Muscle layer of colon (tissue), 2 donors: Measurements from ENCODE around the gene POLR1B.
A peak's percentile ranks its signal among the peaks of the same experiment; 100 is the strongest.
"Not testable (repeated sequence)": the region's sequence is repeated elsewhere in the genome, so short reads cannot be mapped to it uniquely, and the experiment has no call there.

ENCODE experiments used
- H3K27ac ChIP-seq: one replicate; pipeline ENCODE4 v1.7.0; 2013; ENCODE audit warnings: low read depth, mild to moderate bottlenecking, low read length, moderate library complexity
- H3K27me3 ChIP-seq, 2 donors: one replicate each; pipeline ENCODE4 v1.7.0; 2013; ENCODE audit warnings: low read length in 2 of 2, mild to moderate bottlenecking in 2 of 2; ENCODE audit not compliant: insufficient read depth in 2 of 2, control insufficient read depth in 1 of 2
- H3K36me3 ChIP-seq: one replicate; pipeline ENCODE4 v1.7.0; 2013; ENCODE audit warnings: mild to moderate bottlenecking, low read length; ENCODE audit not compliant: insufficient read depth
- H3K4me1 ChIP-seq: one replicate; pipeline ENCODE4 v1.7.0; 2013; ENCODE audit warnings: mild to moderate bottlenecking, low read length; ENCODE audit not compliant: insufficient read depth
- H3K4me3 ChIP-seq, 2 donors: one replicate each; pipeline ENCODE4 v1.7.0; 2013; ENCODE audit warnings: low read length in 2 of 2, low read depth in 1 of 2, mild to moderate bottlenecking in 1 of 2, moderate library complexity in 1 of 2
- H3K9ac ChIP-seq: one replicate; pipeline ENCODE4 v1.7.0; 2013; ENCODE audit warnings: low read length
- H3K9me3 ChIP-seq: one replicate; pipeline ENCODE4 v1.7.0; 2013; ENCODE audit warnings: mild to moderate bottlenecking, low read length
- donor health status: abdominal sarcoma.
- donor health status: Adenocarcinoma of cecum.

POLR1B gene, protein sequence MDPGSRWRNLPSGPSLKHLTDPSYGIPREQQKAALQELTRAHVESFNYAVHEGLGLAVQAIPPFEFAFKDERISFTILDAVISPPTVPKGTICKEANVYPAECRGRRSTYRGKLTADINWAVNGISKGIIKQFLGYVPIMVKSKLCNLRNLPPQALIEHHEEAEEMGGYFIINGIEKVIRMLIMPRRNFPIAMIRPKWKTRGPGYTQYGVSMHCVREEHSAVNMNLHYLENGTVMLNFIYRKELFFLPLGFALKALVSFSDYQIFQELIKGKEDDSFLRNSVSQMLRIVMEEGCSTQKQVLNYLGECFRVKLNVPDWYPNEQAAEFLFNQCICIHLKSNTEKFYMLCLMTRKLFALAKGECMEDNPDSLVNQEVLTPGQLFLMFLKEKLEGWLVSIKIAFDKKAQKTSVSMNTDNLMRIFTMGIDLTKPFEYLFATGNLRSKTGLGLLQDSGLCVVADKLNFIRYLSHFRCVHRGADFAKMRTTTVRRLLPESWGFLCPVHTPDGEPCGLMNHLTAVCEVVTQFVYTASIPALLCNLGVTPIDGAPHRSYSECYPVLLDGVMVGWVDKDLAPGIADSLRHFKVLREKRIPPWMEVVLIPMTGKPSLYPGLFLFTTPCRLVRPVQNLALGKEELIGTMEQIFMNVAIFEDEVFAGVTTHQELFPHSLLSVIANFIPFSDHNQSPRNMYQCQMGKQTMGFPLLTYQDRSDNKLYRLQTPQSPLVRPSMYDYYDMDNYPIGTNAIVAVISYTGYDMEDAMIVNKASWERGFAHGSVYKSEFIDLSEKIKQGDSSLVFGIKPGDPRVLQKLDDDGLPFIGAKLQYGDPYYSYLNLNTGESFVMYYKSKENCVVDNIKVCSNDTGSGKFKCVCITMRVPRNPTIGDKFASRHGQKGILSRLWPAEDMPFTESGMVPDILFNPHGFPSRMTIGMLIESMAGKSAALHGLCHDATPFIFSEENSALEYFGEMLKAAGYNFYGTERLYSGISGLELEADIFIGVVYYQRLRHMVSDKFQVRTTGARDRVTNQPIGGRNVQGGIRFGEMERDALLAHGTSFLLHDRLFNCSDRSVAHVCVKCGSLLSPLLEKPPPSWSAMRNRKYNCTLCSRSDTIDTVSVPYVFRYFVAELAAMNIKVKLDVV

DNA sequence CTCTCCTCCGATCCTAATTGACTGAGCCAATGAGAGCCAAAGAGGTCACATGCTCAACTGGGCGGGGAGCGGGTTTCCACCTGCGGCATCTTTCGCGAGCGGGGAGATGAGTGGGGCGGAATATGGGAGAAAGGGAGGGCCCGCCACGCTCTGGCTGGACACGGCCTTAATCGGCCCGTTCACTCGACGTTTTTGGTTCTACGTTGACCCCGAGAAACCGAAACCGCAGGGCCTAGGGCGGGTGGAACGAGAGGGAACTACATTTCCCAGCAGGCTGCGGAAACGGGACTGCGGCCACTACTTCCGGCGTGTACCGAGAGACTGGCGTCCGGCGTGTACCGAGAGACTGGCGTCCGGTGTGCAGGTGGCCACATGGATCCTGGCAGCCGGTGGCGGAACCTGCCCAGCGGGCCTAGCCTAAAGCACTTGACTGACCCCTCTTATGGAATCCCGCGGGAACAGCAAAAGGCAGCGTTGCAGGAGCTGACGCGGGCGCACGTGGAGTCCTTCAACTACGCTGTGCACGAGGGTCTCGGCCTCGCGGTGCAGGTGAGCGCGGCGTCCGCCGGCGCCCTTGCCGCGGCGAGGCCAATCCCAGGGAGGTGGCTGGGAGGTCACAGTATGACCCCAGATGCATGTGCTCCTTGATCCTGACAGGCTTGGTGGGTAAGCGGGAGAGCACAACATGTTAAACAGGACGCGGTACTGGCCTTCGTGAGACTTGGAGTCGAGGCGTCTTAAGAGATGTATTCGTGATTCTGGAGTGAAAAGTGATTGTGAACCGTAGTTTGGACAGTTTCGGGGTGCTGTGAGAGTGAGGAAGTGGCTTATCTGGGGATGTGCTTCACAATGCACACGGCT lies at the start of gene POLR1B:
Gene POLR1B, plus strand, starts transcription at position 343 of the 861 bp plus-strand sequence. Its CDS starts 30 bp downstream, at position 373.
- H3K27me3 ChIP-seq: no peaks in the 10 kb centered on the region

DNA sequence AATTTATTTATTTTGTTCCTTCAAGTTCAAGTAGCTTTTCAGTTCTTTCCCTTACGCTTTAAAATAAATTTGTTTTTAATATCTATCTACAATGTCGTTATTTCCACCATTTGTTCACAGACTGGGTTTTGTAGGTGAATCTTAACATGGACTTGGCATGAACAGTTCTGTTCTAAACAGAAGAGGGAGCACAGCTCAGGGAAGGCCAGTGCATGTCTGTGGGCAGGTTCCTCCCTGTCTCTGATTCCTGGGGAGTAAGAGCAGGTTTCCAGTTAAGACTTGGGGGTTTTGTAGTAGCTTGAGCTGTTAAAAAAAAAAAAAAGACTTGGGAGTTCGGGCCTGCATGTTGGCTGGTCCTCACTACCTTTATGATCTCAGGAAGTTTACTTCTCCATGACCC lies 49.2 kb upstream of the POLR1B start:
- no peak overlapping the region for H3K9ac ChIP-seq
- H3K4me1 ChIP-seq: no peaks in the 10 kb centered on the region
- no peaks in the 10 kb centered on the region for H3K27me3 ChIP-seq
- no peak overlapping the region for H3K4me3 ChIP-seq
- H3K27ac ChIP-seq: no peak overlapping the region
- peaks cover 13% of the 10 kb centered on the region for H3K36me3 ChIP-seq
- H3K9me3 ChIP-seq: no peaks in the 10 kb centered on the region

More for the DNA sequence above, at the start of gene POLR1B:
- Histone ChIP-seq H3K4me1 (peaks cover 20% of the 10 kb centered on the region), H3K27ac (peak within 1 kb of the TSS; percentile 77), H3K9ac (peak within 1 kb of the TSS; percentile 66), H3K4me3 (peak within 1 kb of the TSS; percentile 83 to 96), H3K9me3 (no peaks in the 10 kb centered on the region), H3K36me3 (peaks cover 3% of the 10 kb centered on the region)

DNA sequence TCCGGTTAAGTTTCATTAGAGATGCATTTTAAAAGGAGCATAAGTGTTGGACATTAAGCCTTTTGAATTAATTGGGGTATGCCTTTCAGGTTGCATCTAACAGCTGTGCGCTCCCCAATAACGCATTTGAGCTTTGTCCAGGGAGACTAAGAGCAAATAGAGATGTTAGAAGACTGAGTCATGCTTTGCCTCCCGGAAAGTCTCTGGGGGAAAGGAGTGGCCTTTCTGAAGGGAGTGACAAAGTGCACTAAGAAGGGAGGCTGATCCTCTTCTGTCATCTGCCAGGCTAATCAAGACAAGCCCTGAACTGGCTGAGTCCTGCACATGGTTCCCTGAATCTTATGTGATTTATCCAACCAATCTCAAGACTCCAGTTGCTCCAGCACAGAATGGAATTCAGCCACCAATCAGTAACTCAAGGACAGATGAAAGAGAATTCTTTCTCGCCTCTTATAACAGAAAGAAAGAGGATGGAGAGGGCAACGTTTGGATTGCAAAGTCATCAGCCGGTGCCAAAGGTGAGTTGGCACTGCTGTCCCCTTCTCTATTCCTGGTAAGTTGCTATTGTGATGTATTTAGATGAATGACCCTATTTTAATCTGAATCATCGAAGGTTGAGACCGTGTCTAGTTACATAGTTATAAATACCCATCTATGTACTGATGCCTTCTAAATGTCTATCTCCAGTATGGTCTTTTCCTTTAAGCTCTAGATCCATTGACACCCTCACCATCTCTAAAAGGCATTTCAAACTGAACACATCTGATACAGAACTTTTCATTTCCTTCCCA lies 48.2 kb upstream of the POLR1B start:
- Histone ChIP-seq H3K9ac (no peak overlapping the region), H3K9me3 (no peaks in the 10 kb centered on the region), H3K4me1 (no peaks in the 10 kb centered on the region), H3K27me3 (no peaks in the 10 kb centered on the region), H3K4me3 (no peak overlapping the region), H3K27ac (no peak overlapping the region), H3K36me3 (peaks cover 13% of the 10 kb centered on the region)

DNA sequence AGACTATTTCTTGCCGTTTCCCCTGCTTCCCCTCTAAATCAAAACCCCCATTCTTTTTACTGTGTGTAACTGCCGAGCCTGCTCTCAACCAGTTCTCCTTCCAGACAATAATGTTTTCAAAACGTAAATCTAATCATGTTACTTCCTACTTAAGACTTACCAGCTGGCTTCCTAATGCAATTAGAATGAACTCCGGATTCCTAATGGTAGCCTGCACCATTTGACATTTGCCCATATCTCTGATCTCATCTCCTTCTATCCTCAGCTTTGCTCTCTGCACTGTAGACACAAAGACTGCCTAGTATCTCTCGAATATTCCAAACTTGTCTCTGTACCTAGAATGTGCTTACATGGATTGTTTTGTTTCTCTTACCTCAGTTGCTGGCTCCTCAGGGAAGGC lies 47.4 kb upstream of the POLR1B start:
- Histone ChIP-seq H3K9ac (no peak overlapping the region), H3K4me1 (no peaks in the 10 kb centered on the region), H3K27ac (no peak overlapping the region), H3K4me3 (no peak overlapping the region), H3K36me3 (peaks cover 13% of the 10 kb centered on the region), H3K27me3 (no peaks in the 10 kb centered on the region), H3K9me3 (no peaks in the 10 kb centered on the region)

DNA sequence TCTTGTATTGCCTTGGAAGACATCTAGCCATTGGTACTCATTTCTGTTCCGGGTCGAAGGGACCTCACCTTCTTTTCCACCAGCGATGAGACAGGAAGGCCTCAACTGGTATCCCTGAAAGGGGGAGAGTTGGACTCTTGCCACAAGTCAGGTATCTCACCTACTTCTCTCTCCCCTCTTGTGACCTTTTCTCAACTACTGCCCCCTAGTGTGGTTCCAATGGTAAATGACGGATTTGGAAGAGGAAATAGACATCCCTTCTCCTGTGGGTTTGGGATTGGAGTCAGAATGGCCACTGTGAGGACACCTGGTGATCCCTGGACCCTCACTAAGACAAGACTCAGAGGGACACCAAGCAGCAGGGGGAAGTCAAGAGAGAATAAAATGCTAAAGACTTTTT lies 46.4 kb upstream of the POLR1B start:
- peaks cover 13% of the 10 kb centered on the region for H3K36me3 ChIP-seq
- H3K27me3 ChIP-seq, H3K9me3 ChIP-seq, H3K27ac ChIP-seq, H3K9ac ChIP-seq, H3K4me1 ChIP-seq, H3K4me3 ChIP-seq: not testable (repeated sequence)

DNA sequence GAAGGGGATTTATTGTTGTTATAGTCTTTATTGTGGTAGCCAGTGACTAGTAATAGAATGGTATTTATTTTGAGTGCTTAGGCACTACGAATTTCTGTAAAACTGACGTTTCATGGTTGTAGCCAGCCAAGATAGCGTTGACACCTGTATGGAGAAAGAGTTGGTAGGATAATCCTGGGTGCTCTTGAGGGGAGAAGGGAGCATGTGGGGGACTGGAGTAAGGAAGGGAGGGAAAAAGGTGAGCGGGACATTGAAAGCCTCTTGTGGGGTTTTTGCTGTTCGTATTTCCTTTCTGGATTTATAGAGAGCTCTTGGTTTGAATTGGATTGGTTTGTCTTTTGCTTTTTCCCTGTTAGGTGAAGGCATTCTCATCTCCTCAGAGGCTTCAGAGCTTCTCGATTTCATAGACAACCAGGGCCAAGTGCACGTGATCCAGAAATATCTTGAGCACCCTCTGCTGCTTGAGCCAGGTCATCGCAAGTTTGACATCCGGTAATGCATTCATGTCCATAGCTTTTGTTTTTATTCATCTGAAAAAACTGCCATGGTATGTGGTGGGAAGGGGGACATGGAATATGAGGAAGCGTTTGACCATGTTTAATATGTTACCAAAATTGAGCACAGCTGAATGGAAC lies 41.3 kb upstream of the POLR1B start:
- H3K27ac ChIP-seq, H3K9me3 ChIP-seq, H3K4me1 ChIP-seq, H3K9ac ChIP-seq, H3K36me3 ChIP-seq, H3K4me3 ChIP-seq, H3K27me3 ChIP-seq: not testable (repeated sequence)

DNA sequence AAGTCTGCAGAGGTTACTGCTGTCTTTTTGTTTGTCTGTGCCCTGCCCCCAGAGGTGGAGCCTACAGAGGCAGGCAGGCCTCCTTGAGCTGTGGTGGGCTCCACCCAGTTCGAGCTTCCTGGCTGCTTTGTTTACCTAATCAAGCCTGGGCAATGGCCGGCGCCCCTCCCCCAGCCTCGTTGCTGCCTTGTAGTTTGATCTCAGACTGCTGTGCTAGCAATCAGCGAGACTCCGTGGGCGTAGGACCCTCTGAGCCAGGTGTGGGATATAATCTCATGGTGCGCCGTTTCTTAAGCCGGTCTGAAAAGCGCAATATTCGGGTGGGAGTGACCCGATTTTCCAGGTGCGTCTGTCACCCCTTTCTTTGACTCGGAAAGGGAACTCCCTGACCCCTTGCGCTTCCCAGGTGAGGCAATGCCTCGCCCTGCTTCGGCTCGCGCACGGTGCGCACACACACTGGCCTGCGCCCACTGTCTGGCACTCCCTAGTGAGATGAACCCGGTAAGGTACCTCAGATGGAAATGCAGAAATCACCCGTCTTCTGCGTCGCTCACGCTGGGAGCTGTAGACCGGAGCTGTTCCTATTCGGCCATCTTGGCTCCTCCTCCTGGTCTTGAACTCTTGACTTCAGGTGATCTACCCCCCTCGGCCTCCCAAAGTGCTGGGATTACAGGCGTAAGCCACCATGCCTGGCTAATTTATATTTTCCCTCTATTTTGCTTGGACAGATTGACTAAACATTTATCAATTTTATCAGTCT lies 32.8 kb upstream of the POLR1B start:
- H3K4me3 ChIP-seq, H3K36me3 ChIP-seq, H3K9ac ChIP-seq, H3K27ac ChIP-seq, H3K4me1 ChIP-seq, H3K27me3 ChIP-seq, H3K9me3 ChIP-seq: not testable (repeated sequence)

DNA sequence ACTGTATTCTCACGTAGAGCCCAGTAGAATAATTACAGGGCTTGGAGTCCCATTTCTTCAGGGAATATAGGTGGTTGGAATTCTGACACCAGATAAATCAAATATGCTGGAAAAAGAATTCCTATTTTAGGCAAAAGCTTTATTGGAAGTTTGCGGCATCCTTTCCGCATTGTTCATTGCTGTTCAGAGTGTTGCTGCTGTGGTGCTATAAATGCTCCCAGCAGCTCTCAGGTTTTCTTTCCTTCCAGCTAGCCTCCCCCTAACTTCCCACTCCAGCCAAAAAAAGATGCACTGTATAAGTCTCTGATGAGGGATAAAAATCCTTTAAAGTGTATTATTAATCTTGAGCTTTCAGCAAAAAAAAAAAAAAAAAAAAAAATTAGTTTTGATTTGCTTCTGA lies 25.5 kb upstream of the POLR1B start:
- Histone ChIP-seq H3K27ac (no peak overlapping the region), H3K9me3 (no peaks in the 10 kb centered on the region), H3K27me3 (no peaks in the 10 kb centered on the region), H3K9ac (no peak overlapping the region), H3K4me3 (no peak overlapping the region), H3K4me1 (no peaks in the 10 kb centered on the region), H3K36me3 (peaks cover 17% of the 10 kb centered on the region)

DNA sequence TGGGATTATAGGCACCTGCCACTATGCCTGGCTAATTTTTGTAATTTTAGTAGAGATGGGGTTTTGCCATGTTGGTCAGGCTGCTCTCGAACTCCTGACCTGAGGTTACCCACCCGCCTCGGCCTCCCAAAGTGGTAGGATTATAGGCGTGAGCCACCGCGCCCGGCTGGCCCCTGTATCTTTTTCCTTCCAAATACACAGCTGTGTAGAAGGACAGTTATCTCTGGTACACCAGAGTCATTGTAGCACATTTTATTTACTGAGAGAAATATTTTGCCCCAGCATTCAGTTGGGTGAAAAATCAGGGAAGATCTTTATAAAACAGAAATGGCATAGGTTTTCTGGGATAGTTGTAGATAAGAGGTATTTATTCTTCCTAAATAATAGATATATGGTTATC lies 23.5 kb upstream of the POLR1B start:
- Histone ChIP-seq H3K9me3 (no peaks in the 10 kb centered on the region), H3K9ac (no peak overlapping the region), H3K4me1 (no peaks in the 10 kb centered on the region), H3K36me3 (peaks cover 33% of the 10 kb centered on the region), H3K27ac (no peak overlapping the region), H3K4me3 (no peak overlapping the region), H3K27me3 (no peaks in the 10 kb centered on the region)
